ENCODE measurements around the gene LRMDA. TPM values are rescaled to one million over a fixed set of nuclear protein-coding genes. Genes with fewer than 3 reads are reported as not detected.

LRMDA gene
- total RNA-seq, 1 donor from 2014 or later, result 2.1 TPM

DNA sequence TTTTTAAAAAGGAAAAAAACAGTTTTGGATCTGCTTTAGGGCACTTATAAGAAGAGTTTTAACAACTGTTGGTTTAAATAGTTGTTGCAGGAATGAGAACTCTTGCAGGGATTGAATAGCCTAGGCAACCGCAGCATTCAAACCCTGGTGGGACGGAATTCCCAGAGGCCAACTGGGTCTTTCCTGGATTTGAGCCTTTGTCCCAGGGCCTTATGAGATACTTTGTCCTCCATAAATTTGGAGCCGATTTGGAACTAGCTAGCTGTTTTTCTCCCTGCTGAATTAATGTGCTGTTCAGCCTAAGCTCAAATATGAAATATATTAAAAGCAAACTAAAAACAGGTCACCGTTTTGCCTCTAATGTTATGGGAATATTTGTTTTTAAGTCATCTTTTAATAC is 109.6 kb downstream of the LRMDA start:
- H3K4me1 Mint-ChIP-seq (ENCODE audit: low read depth, unreplicated experiment), result peaks cover 7% of the 10 kb centered on the region

GRCh38 chr10:75541411-75541810 is 110.0 kb downstream of the LRMDA start:
- TF ChIP-seq, protein P1, sequence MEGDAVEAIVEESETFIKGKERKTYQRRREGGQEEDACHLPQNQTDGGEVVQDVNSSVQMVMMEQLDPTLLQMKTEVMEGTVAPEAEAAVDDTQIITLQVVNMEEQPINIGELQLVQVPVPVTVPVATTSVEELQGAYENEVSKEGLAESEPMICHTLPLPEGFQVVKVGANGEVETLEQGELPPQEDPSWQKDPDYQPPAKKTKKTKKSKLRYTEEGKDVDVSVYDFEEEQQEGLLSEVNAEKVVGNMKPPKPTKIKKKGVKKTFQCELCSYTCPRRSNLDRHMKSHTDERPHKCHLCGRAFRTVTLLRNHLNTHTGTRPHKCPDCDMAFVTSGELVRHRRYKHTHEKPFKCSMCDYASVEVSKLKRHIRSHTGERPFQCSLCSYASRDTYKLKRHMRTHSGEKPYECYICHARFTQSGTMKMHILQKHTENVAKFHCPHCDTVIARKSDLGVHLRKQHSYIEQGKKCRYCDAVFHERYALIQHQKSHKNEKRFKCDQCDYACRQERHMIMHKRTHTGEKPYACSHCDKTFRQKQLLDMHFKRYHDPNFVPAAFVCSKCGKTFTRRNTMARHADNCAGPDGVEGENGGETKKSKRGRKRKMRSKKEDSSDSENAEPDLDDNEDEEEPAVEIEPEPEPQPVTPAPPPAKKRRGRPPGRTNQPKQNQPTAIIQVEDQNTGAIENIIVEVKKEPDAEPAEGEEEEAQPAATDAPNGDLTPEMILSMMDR (IDR thresholded peaks at IDR 0.05; ENCODE audit: partially characterized antibody, unreplicated experiment), result no peak
- no peaks in the 10 kb centered on the region for H3K9me3 Mint-ChIP-seq (ENCODE audit: unreplicated experiment)
- no peak overlapping the region for H3K4me3 Mint-ChIP-seq (ENCODE audit: unreplicated experiment)
- H3K27ac Mint-ChIP-seq (ENCODE audit: unreplicated experiment), result no peak overlapping the region
- peaks cover 7% of the 10 kb centered on the region for H3K4me1 Mint-ChIP-seq (ENCODE audit: low read depth, unreplicated experiment)
- H3K27me3 Mint-ChIP-seq (ENCODE audit: unreplicated experiment), result no peaks in the 10 kb centered on the region
- no peak for DNase-seq
- H3K36me3 Mint-ChIP-seq (ENCODE audit: unreplicated experiment), result no peaks in the 10 kb centered on the region

More for the DNA sequence above, 109.6 kb downstream of the LRMDA start:
- Mint-ChIP-seq H3K27me3 (ENCODE audit: unreplicated experiment) (no peaks in the 10 kb centered on the region), H3K36me3 (ENCODE audit: unreplicated experiment) (no peaks in the 10 kb centered on the region), H3K9me3 (ENCODE audit: unreplicated experiment) (no peaks in the 10 kb centered on the region), H3K4me3 (ENCODE audit: unreplicated experiment) (no peak overlapping the region), H3K27ac (ENCODE audit: unreplicated experiment) (no peak overlapping the region)
- DNase-seq, result no peak
- TF ChIP-seq, protein P1 (IDR thresholded peaks at IDR 0.05; ENCODE audit: partially characterized antibody, unreplicated experiment), result no peak

- Mint-ChIP-seq H3K27ac (ENCODE audit: unreplicated experiment) (no peak overlapping the region), H3K4me1 (ENCODE audit: low read depth, unreplicated experiment) (peaks cover 7% of the 10 kb centered on the region), H3K27me3 (ENCODE audit: unreplicated experiment) (no peaks in the 10 kb centered on the region), H3K4me3 (ENCODE audit: unreplicated experiment) (no peak overlapping the region), H3K9me3 (ENCODE audit: unreplicated experiment) (no peaks in the 10 kb centered on the region), H3K36me3 (ENCODE audit: unreplicated experiment) (no peaks in the 10 kb centered on the region)
- TF ChIP-seq, protein P1 (IDR thresholded peaks at IDR 0.05; ENCODE audit: partially characterized antibody, unreplicated experiment), result no peak
- no peak for DNase-seq
These were observed 110.7 kb downstream of the LRMDA start for GRCh38 chr10:75542084-75542483.

- no peak overlapping the region for H3K27ac Mint-ChIP-seq (ENCODE audit: unreplicated experiment)
- DNase-seq, result no peak
- TF ChIP-seq, protein P1 (IDR thresholded peaks at IDR 0.05; ENCODE audit: partially characterized antibody, unreplicated experiment), result no peak
- H3K4me1 Mint-ChIP-seq (ENCODE audit: low read depth, unreplicated experiment), result peaks cover 7% of the 10 kb centered on the region
- no peaks in the 10 kb centered on the region for H3K36me3 Mint-ChIP-seq (ENCODE audit: unreplicated experiment)
- H3K27me3 Mint-ChIP-seq (ENCODE audit: unreplicated experiment), result no peaks in the 10 kb centered on the region
- H3K4me3 Mint-ChIP-seq (ENCODE audit: unreplicated experiment), result no peak overlapping the region
- no peaks in the 10 kb centered on the region for H3K9me3 Mint-ChIP-seq (ENCODE audit: unreplicated experiment)
These were observed 111.5 kb downstream of the LRMDA start for GRCh38 chr10:75542906-75543305.

GRCh38 chr10:75544386-75544785 is 113.0 kb downstream of the LRMDA start:
- no peaks in the 10 kb centered on the region for H3K36me3 Mint-ChIP-seq (ENCODE audit: unreplicated experiment)
- no peaks in the 10 kb centered on the region for H3K9me3 Mint-ChIP-seq (ENCODE audit: unreplicated experiment)
- H3K27me3 Mint-ChIP-seq (ENCODE audit: unreplicated experiment), result no peaks in the 10 kb centered on the region
- no peak for DNase-seq
- no peak overlapping the region for H3K4me3 Mint-ChIP-seq (ENCODE audit: unreplicated experiment)
- no peak overlapping the region for H3K27ac Mint-ChIP-seq (ENCODE audit: unreplicated experiment)
- peaks cover 7% of the 10 kb centered on the region for H3K4me1 Mint-ChIP-seq (ENCODE audit: low read depth, unreplicated experiment)
- TF ChIP-seq, protein P1 (IDR thresholded peaks at IDR 0.05; ENCODE audit: partially characterized antibody, unreplicated experiment), result no peak
